H1 (cell line): Measurements from ENCODE around the gene HERC5. TPM values are rescaled to one million over a fixed set of nuclear protein-coding genes. Genes with fewer than 3 reads are reported as not detected.

ENCODE experiments used
- BRCA1 ChIP-seq: IDR thresholded peaks from 2 replicates; pipeline ENCODE4 v1.6.1; 2012; ENCODE audit warnings: low read depth, low read length, improper control_type of control experiment
- NANOG ChIP-seq: IDR thresholded peaks from 2 replicates; pipeline ENCODE4 v1.6.1; 2011; ENCODE audit warnings: low read length, low read depth, mild to moderate bottlenecking, inconsistent platforms; ENCODE audit not compliant: insufficient read depth, poor library complexity, severe bottlenecking
- PHF8 ChIP-seq: fragments of 200-600 bp; sonication (generic); conservative IDR thresholded peaks from 2 replicates; pipeline ENCODE4 v1.7.1; 2012; ENCODE audit warnings: low read depth, mild to moderate bottlenecking, inconsistent platforms, low read length, moderate library complexity
- TAF1 ChIP-seq: IDR thresholded peaks from 2 replicates; pipeline ENCODE4 v1.6.1; 2011; ENCODE audit warnings: mild to moderate bottlenecking, low read depth, low read length
- TAF7 ChIP-seq: optimal IDR thresholded peaks from 2 replicates; pipeline ENCODE3; 2011; ENCODE audit warnings: low read depth, mild to moderate bottlenecking, inconsistent platforms, low read length, moderate library complexity, borderline replicate concordance
- TCF12 ChIP-seq: IDR thresholded peaks from 2 replicates; pipeline ENCODE4 v1.6.1; 2011; ENCODE audit warnings: low read depth, mild to moderate bottlenecking, low read length
- YY1 ChIP-seq: IDR thresholded peaks from 2 replicates; pipeline ENCODE4 v1.6.1; 2011; ENCODE audit warnings: low read depth, mild to moderate bottlenecking, low read length
- polyA plus RNA-seq, 7 experiments: library from polyadenylated mRNA; depleted of rRNA in 3 of 7; stranded (reverse) in 5 of 7; unstranded in 2 of 7; fragments of >200 nt in 5 of 7; fragments of 200-250 nt in 2 of 7; gene quantifications; 1 replicate in 5 of 7; 2 replicates in 1 of 7; 4 replicates in 1 of 7; pipeline versions ENCODE4 v1.2.1 to v1.2.3, GENCODE V29; 2011 to 2013; ENCODE audit warnings: missing spikeins in 2 of 7, mixed read lengths in 2 of 7
- total RNA-seq: library from RNA; stranded (reverse); fragmentation: NEBNext Ultra II Directional; extraction: Animal tissue kit (Norgen Biotek cat#: 25700); gene quantifications from 2 replicates; pipeline ENCODE4 v1.2.1, GENCODE V29; 2021
- TF ChIP-seq, protein P1 (sequence below): IDR thresholded peaks from 2 replicates; pipeline ENCODE4 v1.6.1; 2012; ENCODE audit warnings: low read length, inconsistent platforms

HERC5 gene
- total and polyA plus RNA-seq, 2 of the 8 experiments (the other 6 are each of a cell fraction or from before 2014, with no cell fraction given), result 6.6 to 20.7 TPM

DNA sequence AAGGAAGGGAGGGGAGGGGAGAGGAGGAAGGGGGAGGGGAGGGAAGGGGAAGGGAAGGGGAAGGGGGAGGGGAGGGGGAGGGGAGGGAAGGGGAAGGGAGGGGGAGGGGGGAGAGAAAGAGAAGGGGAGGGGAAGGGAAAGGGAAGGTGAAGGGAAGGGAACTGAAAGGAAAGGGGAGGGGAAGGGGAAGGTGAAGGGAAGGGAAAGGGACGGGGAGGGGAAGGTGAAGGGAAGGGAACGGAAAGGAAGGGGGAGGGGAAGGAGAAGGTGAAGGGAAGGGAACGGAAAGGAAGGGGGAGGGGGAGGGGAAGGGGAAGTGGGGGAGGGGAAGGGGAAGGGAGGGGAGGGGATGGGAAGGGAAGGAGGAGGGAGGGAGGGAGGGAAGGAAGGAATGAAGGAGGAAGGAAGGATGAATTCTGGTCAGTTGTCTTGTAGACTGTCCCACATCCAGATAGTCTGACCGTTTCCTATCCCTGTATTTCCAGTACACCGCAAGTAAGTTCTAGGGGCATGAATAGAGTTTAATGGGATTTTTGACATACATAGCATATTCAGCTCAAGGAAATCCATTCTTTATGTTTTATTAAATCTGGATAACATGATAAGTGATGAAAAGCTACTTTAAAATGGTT is 20.4 kb downstream of the HERC5 start (continued):
- TF ChIP-seq PHF8 (no peak), NANOG (no peak), TCF12 (no peak), TAF7 (no peak), TAF1 (no peak), YY1 (no peak), BRCA1 (no peak)
- TF ChIP-seq, protein P1, sequence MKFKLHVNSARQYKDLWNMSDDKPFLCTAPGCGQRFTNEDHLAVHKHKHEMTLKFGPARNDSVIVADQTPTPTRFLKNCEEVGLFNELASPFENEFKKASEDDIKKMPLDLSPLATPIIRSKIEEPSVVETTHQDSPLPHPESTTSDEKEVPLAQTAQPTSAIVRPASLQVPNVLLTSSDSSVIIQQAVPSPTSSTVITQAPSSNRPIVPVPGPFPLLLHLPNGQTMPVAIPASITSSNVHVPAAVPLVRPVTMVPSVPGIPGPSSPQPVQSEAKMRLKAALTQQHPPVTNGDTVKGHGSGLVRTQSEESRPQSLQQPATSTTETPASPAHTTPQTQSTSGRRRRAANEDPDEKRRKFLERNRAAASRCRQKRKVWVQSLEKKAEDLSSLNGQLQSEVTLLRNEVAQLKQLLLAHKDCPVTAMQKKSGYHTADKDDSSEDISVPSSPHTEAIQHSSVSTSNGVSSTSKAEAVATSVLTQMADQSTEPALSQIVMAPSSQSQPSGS, result no peak
